IPS DF 19.7 (cell line): ENCODE results near the gene DEPDC5.

Experiments used
- DNase-seq: peaks from one replicate; pipeline ENCODE4 v3.0.0-alpha.2; 2013; ENCODE audit warnings: low read depth, low spot score

The DEPDC5 gene

DNA sequence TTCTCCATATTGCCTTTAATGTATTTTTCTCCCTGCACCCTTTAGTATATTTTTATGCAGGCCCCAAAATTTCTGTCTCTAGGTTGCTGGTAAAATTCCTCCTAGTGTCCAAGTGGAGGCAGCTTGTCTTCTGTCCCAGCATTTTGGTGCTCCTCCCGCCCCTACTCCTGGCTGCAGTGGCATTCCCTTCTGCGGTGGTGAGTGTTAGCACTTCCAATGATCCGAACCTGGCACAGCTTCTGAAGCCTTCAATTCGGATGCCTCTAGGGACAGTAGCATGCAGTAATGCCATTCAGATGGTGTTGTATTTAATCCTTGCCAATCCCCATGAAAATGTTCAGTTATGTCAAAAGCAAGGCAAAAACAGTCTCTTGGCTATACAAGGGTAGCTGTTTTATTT, 196.4 kb downstream of the DEPDC5 start:
- DNase-seq, result no peak

DNA sequence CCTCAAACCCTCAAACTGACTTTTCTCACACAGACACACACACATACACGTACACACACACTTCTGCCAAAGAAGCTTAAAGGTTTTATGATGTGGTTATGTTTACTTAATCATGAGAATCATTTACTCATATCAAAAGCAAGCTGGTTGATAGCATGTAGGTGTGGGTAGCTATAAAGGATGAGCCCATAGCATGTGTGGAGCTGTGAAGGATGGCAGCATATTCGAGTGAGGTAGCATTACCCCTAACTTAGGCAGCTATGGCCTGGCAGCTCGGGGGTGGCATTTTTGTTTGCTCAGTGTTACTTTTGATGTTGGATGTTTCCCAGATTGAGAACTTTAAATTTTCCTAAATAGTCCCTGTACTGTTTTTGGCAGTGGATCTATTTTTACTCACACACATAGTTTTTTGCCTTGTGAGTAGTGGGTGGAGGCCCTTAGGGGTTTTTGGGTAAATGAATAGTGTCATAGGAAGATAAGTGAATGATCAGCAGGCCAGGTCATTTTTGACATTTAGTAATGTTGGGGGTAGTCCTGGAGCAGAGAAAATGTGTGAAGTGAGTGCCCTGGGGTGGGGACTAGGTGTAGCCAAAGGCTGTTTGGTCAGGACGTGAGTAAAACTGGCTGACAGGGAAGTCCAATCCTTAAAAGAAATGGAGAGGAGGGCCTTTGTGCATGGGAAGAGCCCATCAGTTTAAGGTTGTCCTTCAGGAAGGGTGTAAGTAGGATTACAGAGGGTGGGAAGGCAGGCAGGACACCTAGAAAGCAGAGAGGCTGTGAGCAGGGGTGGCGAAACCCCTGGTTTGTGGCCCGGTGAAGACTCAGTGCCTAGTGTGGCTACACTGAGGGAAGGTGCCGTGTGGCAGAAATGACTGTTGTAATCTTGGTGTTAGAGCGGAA, 197.6 kb downstream of the DEPDC5 start:
- no peak for DNase-seq

DNA sequence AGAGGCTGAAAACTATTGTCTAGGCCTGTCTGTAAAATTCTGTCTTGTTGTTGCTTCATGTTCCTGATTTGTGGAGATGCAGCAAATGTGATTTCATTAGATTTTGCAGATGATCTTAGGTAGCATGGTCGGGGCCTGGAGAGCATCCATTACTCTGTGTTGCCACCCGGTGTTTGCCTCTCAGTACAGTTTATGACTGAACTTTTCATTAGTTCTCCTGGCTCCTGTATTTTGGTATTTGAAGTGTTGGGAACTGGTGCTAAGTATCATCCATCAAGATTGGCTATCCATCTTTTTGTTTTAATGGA, 198.2 kb downstream of the DEPDC5 start:
- no peak for DNase-seq

DNA sequence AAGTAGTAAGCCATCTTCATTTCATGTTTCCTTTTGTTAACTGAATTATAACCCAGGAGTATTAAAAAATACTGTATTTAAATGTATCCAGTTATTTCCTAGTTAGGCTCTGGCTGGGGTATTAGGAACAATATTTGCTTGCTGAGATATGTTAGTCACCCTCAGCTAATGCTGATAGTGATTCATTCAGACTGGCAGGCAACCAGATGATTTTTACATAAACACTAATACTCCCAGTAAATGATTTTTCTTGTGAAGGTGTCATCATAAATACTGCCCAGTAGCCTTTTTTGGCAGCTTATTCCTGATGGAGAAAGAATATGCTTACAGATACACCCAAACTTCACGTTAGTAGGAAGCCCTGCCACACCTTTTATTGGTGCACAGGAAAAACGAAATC, 198.7 kb downstream of the DEPDC5 start:
- DNase-seq, result no peak

DNA sequence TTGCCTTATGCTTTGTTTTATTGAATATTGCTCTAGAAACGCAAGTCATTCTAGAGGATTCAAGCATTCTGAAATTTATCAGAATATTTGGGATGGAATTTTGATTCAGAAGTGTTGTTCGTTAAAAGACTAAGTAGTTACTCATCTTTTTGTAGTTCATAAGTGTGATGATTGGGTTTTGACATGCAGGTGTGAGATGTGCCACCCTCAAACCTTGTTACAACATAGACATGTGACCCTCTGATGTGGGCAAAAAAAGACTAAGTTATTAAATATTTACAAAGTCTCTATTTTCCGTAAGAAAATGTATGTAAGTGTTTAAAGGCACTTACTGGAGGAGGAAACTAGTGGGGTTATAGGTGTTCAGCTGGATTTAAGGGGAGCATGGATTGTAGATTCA, 199.4 kb downstream of the DEPDC5 start:
- no peak for DNase-seq

DNA sequence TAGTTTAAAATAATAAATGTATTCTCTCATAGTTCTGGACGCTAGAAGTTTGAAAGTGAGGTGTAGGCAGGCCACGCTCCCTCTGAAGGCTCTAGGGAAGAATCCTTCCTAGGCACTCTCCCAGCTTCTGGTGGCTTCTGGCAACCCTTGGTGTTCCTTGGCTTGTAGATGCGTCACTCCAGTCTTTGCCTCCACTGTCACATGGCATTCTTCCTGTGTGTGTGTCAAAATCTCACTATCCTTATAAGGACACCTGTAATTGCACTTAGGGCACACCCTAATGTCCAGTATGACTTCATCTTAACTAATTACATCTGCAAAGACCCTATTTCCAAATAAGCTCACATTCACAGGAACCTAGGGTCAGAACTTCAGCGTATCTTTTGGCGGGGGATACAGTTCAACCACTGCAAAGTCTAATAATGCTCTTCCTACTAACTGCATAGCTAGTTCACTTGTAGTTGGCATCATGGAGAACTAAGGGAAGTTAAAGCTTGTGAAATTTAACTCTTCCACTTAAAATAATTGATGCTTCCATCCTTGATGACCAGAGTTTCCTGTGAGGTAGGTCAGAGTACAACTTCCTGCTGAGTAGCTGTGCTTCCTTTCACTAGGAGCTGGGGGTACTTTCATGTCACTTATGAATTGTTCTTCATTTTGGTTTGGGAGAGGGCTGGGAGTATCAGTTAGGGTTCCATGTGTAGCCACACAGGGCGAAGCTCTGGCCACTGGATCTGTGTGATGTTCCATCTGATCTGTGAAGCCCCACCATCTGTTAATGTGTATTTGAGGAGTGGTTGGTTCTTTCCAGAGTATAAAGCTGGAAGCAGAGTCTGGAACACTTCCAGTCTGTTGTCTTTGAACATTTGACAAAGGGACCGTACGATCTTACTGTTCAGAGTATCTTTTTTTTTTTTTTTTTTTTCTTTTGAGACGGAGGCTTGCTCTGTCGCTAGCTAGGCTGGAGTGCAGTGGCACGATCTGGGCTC, 201.0 kb downstream of the DEPDC5 start:
- no peak for DNase-seq

DNA sequence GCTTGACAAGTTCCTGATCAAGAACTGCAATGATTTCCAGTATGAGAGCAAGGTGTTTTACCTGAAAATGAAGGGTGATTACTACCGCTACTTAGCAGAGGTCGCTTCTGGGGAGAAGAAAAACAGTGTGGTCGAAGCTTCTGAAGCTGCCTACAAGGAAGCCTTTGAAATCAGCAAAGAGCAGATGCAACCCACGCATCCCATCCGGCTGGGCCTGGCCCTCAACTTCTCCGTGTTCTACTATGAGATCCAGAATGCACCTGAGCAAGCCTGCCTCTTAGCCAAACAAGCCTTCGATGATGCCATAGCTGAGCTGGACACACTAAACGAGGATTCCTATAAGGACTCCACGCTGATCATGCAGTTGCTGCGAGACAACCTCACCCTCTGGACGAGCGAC, 202.5 kb downstream of the DEPDC5 start:
- DNase-seq, result no peak
